Effector memory CD4-positive, alpha-beta T cell (primary cell): ENCODE results near the gene PID1.

Experiments
- DNase-seq, 3 donors: peaks; one replicate each; pipeline ENCODE4 v3.0.0-alpha.2; 2020
- H3K27ac ChIP-seq: 2 replicates; pipeline ENCODE4 v1.7.0; 2013; ENCODE audit warnings: mild to moderate bottlenecking, low read length, moderate library complexity; ENCODE audit not compliant: insufficient read depth, poor library complexity, severe bottlenecking
- H3K27me3 ChIP-seq: replicated peaks from 2 replicates; pipeline ENCODE4 v1.7.0; 2013; ENCODE audit warnings: mild to moderate bottlenecking, low read length; ENCODE audit not compliant: insufficient read depth, control insufficient read depth, poor library complexity, severe bottlenecking
- H3K36me3 ChIP-seq: 2 replicates; pipeline ENCODE4 v1.7.0; 2013; ENCODE audit warnings: mild to moderate bottlenecking, low read length, moderate library complexity; ENCODE audit not compliant: control insufficient read depth, insufficient read depth
- H3K4me1 ChIP-seq: 2 replicates; pipeline ENCODE4 v1.7.0; 2013; ENCODE audit warnings: low read length, mild to moderate bottlenecking; ENCODE audit not compliant: control insufficient read depth, insufficient read depth, poor library complexity, severe bottlenecking
- H3K4me3 ChIP-seq: 2 replicates; pipeline ENCODE4 v1.7.0; 2013; ENCODE audit warnings: low read length, low read depth, mild to moderate bottlenecking; ENCODE audit not compliant: insufficient read depth, poor library complexity, severe bottlenecking
- H3K9me3 ChIP-seq: 2 replicates; pipeline ENCODE4 v1.7.0; 2013; ENCODE audit warnings: mild to moderate bottlenecking, low read length, moderate library complexity; ENCODE audit not compliant: control insufficient read depth

PID1 gene

GRCh38 chr2:229027353-229028105 lies 243.6 kb downstream of the PID1 start:
- DNase-seq, result no peak
- no peaks in the 10 kb centered on the region for H3K9me3 ChIP-seq
- no peaks in the 10 kb centered on the region for H3K4me1 ChIP-seq
- H3K4me3 ChIP-seq, result no peak overlapping the region
- H3K27ac ChIP-seq, result no peak overlapping the region
- H3K36me3 ChIP-seq, result no peaks in the 10 kb centered on the region
- H3K27me3 ChIP-seq, result no peaks in the 10 kb centered on the region

- Histone ChIP-seq H3K9me3 (no peaks in the 10 kb centered on the region), H3K4me3 (no peak overlapping the region), H3K27ac (no peak overlapping the region), H3K36me3 (no peaks in the 10 kb centered on the region), H3K27me3 (no peaks in the 10 kb centered on the region), H3K4me1 (no peaks in the 10 kb centered on the region)
- no peak for DNase-seq
These were observed 245.4 kb downstream of the PID1 start for GRCh38 chr2:229025653-229026052.

GRCh38 chr2:229022652-229023051 lies 248.4 kb downstream of the PID1 start:
- H3K4me1 ChIP-seq, result no peaks in the 10 kb centered on the region
- H3K4me3 ChIP-seq, result no peak overlapping the region
- no peak overlapping the region for H3K27ac ChIP-seq
- DNase-seq, result no peak
- no peaks in the 10 kb centered on the region for H3K27me3 ChIP-seq
- H3K9me3 ChIP-seq, result no peaks in the 10 kb centered on the region
- H3K36me3 ChIP-seq, result no peaks in the 10 kb centered on the region

- H3K27me3 ChIP-seq, result no peaks in the 10 kb centered on the region
- H3K4me1 ChIP-seq, result no peaks in the 10 kb centered on the region
- no peak for DNase-seq
- no peaks in the 10 kb centered on the region for H3K36me3 ChIP-seq
- H3K9me3 ChIP-seq, result no peaks in the 10 kb centered on the region
- H3K27ac ChIP-seq, result no peak overlapping the region
- no peak overlapping the region for H3K4me3 ChIP-seq
These were observed 249.0 kb downstream of the PID1 start for GRCh38 chr2:229022071-229022470.

- Histone ChIP-seq H3K36me3 (no peaks in the 10 kb centered on the region), H3K4me1 (no peaks in the 10 kb centered on the region), H3K27ac (no peak overlapping the region), H3K4me3 (no peak overlapping the region), H3K27me3 (no peaks in the 10 kb centered on the region), H3K9me3 (no peaks in the 10 kb centered on the region)
- DNase-seq, result no peak
These were observed 261.3 kb downstream of the PID1 start for GRCh38 chr2:229009816-229010215.

GRCh38 chr2:229003256-229003655 lies 267.8 kb downstream of the PID1 start:
- Histone ChIP-seq H3K27me3 (no peaks in the 10 kb centered on the region), H3K9me3 (no peaks in the 10 kb centered on the region), H3K4me1 (no peaks in the 10 kb centered on the region), H3K36me3 (no peaks in the 10 kb centered on the region), H3K4me3 (no peak overlapping the region), H3K27ac (no peak overlapping the region)
- no peak for DNase-seq

GRCh38 chr2:229001196-229001595 lies 269.9 kb downstream of the PID1 start:
- H3K4me3 ChIP-seq, result no peak overlapping the region
- H3K36me3 ChIP-seq, result no peaks in the 10 kb centered on the region
- H3K9me3 ChIP-seq, result no peaks in the 10 kb centered on the region
- H3K27ac ChIP-seq, result no peak overlapping the region
- no peak for DNase-seq
- H3K27me3 ChIP-seq, result no peaks in the 10 kb centered on the region
- H3K4me1 ChIP-seq, result no peaks in the 10 kb centered on the region

- no peaks in the 10 kb centered on the region for H3K4me1 ChIP-seq
- DNase-seq, result no peak
These were observed 271.8 kb downstream of the PID1 start for GRCh38 chr2:228999326-228999725.

GRCh38 chr2:228988786-228989185 lies 282.3 kb downstream of the PID1 start:
- H3K4me1 ChIP-seq, result no peaks in the 10 kb centered on the region
- H3K36me3 ChIP-seq, result no peaks in the 10 kb centered on the region
- no peak for DNase-seq
- H3K27ac ChIP-seq, result no peak overlapping the region
- H3K27me3 ChIP-seq, result no peaks in the 10 kb centered on the region
- H3K4me3 ChIP-seq, result no peak overlapping the region
- no peaks in the 10 kb centered on the region for H3K9me3 ChIP-seq

More at GRCh38 chr2:228999326-228999725, 271.8 kb downstream of the PID1 start:
- H3K9me3 ChIP-seq, result no peaks in the 10 kb centered on the region
- no peaks in the 10 kb centered on the region for H3K36me3 ChIP-seq
- H3K4me3 ChIP-seq, result no peak overlapping the region
- H3K27me3 ChIP-seq, result no peaks in the 10 kb centered on the region
- no peak overlapping the region for H3K27ac ChIP-seq

- Histone ChIP-seq H3K36me3 (no peaks in the 10 kb centered on the region), H3K27me3 (no peaks in the 10 kb centered on the region), H3K9me3 (no peaks in the 10 kb centered on the region), H3K27ac (no peak overlapping the region), H3K4me1 (no peaks in the 10 kb centered on the region), H3K4me3 (no peak overlapping the region)
- no peak for DNase-seq
These were observed 283.5 kb downstream of the PID1 start for GRCh38 chr2:228987441-228988155.
